Esophagus (tissue), 2 donors: ENCODE results near the gene CLCN5. TPM values are rescaled to one million over a fixed set of nuclear protein-coding genes. Genes with fewer than 3 reads are reported as not detected.

Experiments used
- H3K27ac ChIP-seq, 2 donors: one replicate each; pipeline ENCODE4 v1.5.1; 2013; ENCODE audit warnings: low read depth in 2 of 2, mild to moderate bottlenecking in 2 of 2, inconsistent platforms in 1 of 2, low read length in 1 of 2, moderate library complexity in 1 of 2
- H3K27me3 ChIP-seq, 2 donors: one replicate each; pipeline ENCODE4 v1.6.1; 2013; ENCODE audit warnings: low read length in 2 of 2, control low read depth in 1 of 2, mild to moderate bottlenecking in 1 of 2; ENCODE audit not compliant: insufficient read depth in 2 of 2, control insufficient read depth in 1 of 2
- H3K36me3 ChIP-seq, 2 donors: one replicate each; pipeline ENCODE4 v1.6.1; 2013; ENCODE audit warnings: low read length in 1 of 2; ENCODE audit not compliant: control insufficient read depth in 2 of 2, insufficient read depth in 2 of 2
- H3K4me1 ChIP-seq, 2 donors: one replicate each; pipeline ENCODE4 v1.6.1; 2013; ENCODE audit warnings: low read length in 1 of 2; ENCODE audit not compliant: control insufficient read depth in 2 of 2, insufficient read depth in 2 of 2
- H3K4me3 ChIP-seq, 2 donors: one replicate each; pipeline ENCODE4 v1.5.1; 2013; ENCODE audit warnings: low read length in 2 of 2, mild to moderate bottlenecking in 2 of 2, low read depth in 1 of 2, moderate library complexity in 1 of 2
- H3K9me3 ChIP-seq, 2 donors: one replicate each; pipeline ENCODE4 v1.6.1; 2013; ENCODE audit warnings: mild to moderate bottlenecking in 2 of 2, low read depth in 1 of 2, low read length in 1 of 2, moderate library complexity in 1 of 2; ENCODE audit not compliant: control insufficient read depth in 2 of 2, insufficient read depth in 1 of 2
- WGBS, 2 donors: extraction: QIAGEN DNeasy Blood & Tissue Kit; methylation state at CpG; one replicate each; pipeline ENCODE4 v1.1.7; 2013; 5-methylcytosine and 5-hydroxymethylcytosine counted together
- polyA plus RNA-seq, 2 donors: library from polyadenylated mRNA; stranded (reverse); fragments of 200-250 nt; gene quantifications; one replicate each; pipeline ENCODE4 v1.2.3, GENCODE V29; 2013
- donor health status: healthy with polysubstance abuse.
- donor health status: Bipolar disorder and iron deficiency.

CLCN5 gene
- polyA plus RNA-seq, 2 donors: 1.3 to 2.0 TPM

DNA sequence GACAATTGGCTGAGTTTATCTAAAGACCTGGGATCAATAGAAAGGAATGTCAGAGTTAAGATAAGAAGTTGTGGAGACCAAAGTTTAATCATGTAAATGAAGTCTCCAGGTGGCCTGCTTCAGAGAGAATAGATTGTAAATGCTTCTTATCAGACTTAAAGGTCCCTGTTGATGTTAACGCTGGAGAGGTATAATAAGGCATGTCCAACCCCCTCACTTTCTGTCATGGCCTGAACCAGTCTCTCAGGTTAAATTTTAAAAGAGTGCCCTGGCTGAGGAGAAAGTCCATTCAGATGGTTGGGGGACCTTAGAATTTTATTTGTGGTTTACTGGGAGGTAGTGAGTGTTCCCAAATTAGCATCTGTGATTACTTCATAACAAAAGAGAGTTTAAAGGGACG lies 191.7 kb downstream of the CLCN5 start:
- H3K36me3 ChIP-seq: no peaks in the 10 kb centered on the region
- H3K27ac ChIP-seq: no peak overlapping the region
- 20 to 43% methylated on average over 2 of the region's 2 CpGs for WGBS, 2 donors
- no peaks in the 10 kb centered on the region for H3K4me1 ChIP-seq
- H3K9me3 ChIP-seq: no peaks in the 10 kb centered on the region
- peaks cover 0 to 2% of the 10 kb centered on the region in 2 donors for H3K27me3 ChIP-seq
- H3K4me3 ChIP-seq: no peak overlapping the region

DNA sequence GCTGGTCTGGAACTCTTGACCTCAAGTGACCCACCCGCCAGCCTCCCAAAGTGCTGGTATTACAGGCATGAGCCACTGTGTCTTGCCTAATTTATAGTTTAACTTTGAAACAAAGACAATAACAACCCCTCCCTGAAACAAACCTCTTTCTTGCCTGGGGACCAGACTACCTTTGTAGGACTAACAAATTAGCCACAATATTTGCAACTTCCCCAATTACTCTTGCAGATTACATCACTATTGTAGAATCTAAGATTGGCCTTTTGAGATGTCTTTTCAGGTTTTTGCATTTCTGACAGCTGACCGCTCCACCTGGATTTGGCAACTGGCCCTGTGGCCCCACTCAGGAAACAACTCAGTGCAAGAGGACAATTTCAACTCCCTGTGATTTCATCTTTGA lies 193.6 kb downstream of the CLCN5 start:
- no peak overlapping the region for H3K4me3 ChIP-seq
- WGBS, 2 donors: 84 to 90% methylated on average over 2 of the region's 2 CpGs
- no peaks in the 10 kb centered on the region for H3K36me3 ChIP-seq
- peaks cover 0 to 2% of the 10 kb centered on the region in 2 donors for H3K27me3 ChIP-seq
- no peak overlapping the region for H3K27ac ChIP-seq
- H3K4me1 ChIP-seq: no peaks in the 10 kb centered on the region
- H3K9me3 ChIP-seq: no peaks in the 10 kb centered on the region

DNA sequence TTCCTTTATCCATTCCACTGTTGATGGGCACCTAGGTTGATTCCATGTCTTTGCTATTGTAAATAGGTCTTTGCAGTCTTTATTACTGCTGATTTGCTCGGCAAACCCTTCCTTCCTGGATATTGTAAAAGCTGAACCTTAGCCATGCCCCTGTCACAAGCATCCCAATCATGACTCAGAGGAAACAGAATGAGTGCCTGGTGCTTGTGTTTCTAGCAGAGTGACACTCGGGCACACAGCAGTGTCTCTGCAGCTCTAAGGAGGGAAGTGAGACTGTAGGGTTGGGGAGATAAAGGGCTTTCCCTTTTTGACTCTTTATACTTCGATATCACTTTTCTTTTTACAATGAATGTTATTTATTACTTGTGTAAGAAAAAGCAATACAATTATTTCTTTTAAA lies 195.1 kb downstream of the CLCN5 start:
- Histone ChIP-seq H3K9me3 (no peaks in the 10 kb centered on the region), H3K4me3 (no peak overlapping the region), H3K27ac (no peak overlapping the region), H3K27me3 (peaks cover 0 to 2% of the 10 kb centered on the region in 2 donors), H3K36me3 (no peaks in the 10 kb centered on the region), H3K4me1 (no peaks in the 10 kb centered on the region)
- WGBS, 2 donors: 47 to 56% methylated on average over 3 of the region's 3 CpGs

DNA sequence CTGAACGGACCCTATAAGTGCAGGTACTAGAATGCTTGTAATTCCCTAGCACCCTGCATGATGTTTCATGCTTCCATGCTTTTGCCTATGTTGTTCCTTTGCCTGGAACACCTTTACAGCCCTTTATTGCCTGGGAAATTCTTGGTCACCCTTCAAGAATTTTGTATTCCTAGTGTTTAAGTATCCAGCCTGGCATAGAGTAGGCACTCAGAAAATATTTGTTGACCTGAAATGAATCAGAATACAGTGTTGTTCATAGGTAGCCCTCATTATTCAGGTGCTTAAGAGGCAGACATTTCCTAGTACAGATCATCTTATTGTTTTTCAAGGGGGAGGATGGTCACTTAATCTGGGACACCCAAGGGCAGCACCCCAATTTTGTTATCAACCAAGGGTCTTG lies 203.1 kb downstream of the CLCN5 start:
- 72 to 83% methylated on average over 1 of the region's 1 CpG for WGBS, 2 donors
- no peak overlapping the region for H3K27ac ChIP-seq
- H3K36me3 ChIP-seq: no peaks in the 10 kb centered on the region
- H3K9me3 ChIP-seq: no peaks in the 10 kb centered on the region
- H3K27me3 ChIP-seq: peaks cover 0 to 4% of the 10 kb centered on the region in 2 donors
- H3K4me1 ChIP-seq: no peaks in the 10 kb centered on the region
- H3K4me3 ChIP-seq: no peak overlapping the region

DNA sequence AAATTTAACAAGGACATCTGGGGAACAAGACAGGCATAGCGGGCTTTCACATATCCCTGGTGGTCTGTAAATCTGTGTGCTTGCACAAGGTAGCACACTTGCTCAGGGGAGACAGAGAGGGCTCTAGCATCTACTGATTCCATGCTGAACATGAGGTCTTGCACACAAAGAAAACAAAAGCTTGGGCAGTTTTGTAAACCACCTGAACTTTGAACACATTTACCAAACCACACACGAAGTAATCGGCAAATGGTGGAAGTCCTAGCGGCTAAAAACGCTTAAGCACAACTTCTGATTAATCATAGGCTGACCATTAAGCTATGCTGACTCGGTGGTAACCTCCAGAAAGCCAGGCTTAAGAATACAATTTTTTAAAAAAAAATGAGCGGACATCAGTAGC lies 225.6 kb downstream of the CLCN5 start:
- 74 to 75% methylated on average over 7 of the region's 7 CpGs for WGBS, 2 donors
- Histone ChIP-seq H3K27me3 (no peaks in the 10 kb centered on the region), H3K27ac (no peak overlapping the region), H3K4me1 (no peaks in the 10 kb centered on the region), H3K9me3 (no peaks in the 10 kb centered on the region), H3K36me3 (no peaks in the 10 kb centered on the region), H3K4me3 (no peak overlapping the region)

Other genes with a start within 250 kb of the CLCN5 start
- gene PAGE1, start 226.6 kb upstream of the CLCN5 start, polyA plus RNA-seq: not detected
- gene PAGE4, start 93.3 kb upstream of the CLCN5 start, polyA plus RNA-seq: under 1 TPM in 1 of 2 donors, not detected in 1; 0.11 TPM
- gene USP27X, start 43.1 kb upstream of the CLCN5 start, polyA plus RNA-seq: 1 to 10 TPM in 1 of 2 donors, under 1 TPM in 1; 0.65 to 1.7 TPM